Left ventricle myocardium superior (tissue), 1 donor: ENCODE measurements around the gene ZNRF4. TPM values are rescaled to one million over a fixed set of nuclear protein-coding genes. Genes with fewer than 3 reads are reported as not detected.
"Not testable (repeated sequence)": the region's sequence is repeated elsewhere in the genome, so short reads cannot be mapped to it uniquely, and the experiment has no call there.

Experiments used
- ATAC-seq: fragments of 200-7000 bp; cut with Tn5 transposase; one replicate; pipeline ENCODE4 v1.9.1; 2020; ENCODE audit warnings: mild to moderate bottlenecking, moderate library complexity
- DNase-seq: peaks from one replicate; pipeline ENCODE4 v3.0.0-alpha.2; 2020
- intact Hi-C: fragments of 100-400 bp; cut with micrococcal nuclease; formaldehyde crosslinking; loops from one replicate; pipeline ENCODE4 v1.11.0; 2022
- total RNA-seq: library from RNA; stranded (reverse); fragmentation: NEBNext Ultra II Directional; extraction: Animal tissue kit (Norgen Biotek cat#: 25700); gene quantifications from one replicate; pipeline ENCODE4 v1.2.1, GENCODE V29; 2021
- donor health status: DM: no; HTN: yes; CAD: no; lungs with severe emphysema.

Gene ZNRF4
- total RNA-seq, 1 donor from 2014 or later, result not detected

DNA sequence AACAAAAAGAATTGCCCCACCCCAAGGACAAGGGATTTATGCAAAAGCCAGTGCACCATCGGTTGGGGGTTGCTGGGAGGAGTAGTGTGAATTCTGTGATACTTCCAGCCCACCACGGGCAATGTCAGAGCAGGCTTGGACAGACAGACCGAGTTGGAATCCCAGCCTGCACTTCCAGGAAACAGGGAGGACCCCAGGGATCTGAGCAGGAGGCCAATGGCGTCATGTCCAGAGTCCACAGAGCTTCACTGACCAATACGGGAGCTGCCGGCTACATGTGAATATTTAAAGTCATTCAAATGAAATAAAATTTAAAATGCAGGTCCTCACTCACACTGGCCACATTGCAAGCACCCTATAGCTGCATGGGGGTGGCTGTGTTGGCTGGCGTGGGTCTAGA lies 10.9 kb downstream of the ZNRF4 start:
- DNase-seq, result peak; percentile 51
- intact Hi-C loops, result no loop called here
- ATAC-seq, result peak; percentile 91

DNA sequence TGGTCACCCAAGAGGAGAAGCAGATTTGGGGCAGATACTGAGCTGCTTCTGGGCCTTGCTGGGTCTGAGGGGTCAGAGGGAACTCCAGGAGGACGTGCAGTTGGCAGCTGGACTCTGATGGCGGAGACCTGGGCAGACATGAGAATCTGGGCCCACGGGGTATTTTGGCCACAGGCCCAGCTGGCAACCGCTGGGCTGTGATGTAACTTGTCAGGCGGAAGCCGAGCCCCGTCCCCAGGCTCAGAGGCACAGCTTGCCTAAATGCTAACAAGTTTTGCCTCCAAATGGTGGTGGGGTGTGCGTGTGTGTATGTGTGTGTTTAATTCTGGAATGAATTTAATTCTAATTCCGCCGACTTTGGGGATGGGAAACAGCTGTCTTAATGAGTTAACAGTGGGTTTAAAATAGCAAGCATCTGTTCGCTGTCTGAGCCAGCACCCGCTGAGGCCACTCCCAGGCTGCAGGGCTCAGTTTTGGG lies 11.6 kb downstream of the ZNRF4 start:
- ATAC-seq (peak; percentile 82), DNase-seq (peak; percentile 65)
- intact Hi-C loops, result no loop called here

DNA sequence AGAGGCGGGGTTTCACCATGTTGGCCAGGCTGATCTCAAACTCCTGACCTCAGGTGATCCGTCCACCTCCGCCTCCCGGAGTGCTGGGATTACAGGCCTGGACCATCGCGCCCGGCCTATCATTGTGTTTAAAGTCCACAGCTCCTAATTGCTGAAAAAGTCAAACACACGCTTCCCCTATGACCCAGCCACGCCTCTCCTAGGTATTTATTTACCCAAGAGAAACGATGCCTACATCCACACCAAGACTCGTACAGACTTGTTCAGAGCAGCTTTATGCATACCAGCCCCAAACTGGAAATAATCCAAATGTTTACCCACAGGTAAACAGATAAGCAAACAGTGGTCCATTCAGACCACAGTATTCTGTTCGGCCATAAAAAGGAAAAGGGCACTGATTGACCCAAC lies 15.1 kb downstream of the ZNRF4 start:
- DNase-seq (no peak), ATAC-seq (no peak)
- intact Hi-C loops, result no loop called here

DNA sequence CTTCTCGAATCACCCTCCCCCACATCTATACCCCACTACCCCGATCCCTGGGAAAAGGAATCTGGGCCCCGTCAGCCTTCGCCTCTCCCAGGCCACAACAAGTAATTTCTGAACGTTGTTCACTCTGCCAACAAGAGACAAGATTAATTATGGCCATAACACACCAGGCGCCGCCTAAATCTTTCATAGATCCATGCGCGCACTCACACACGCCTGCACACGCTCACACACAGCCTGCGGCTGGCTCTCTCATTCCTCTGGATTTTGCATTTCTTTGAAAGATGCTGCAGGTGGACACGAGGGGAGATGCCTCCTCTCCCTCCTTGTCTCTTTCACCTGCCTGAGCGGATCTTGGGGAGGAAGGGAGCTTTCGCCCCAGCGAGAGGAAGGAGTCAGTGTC lies 17.1 kb downstream of the ZNRF4 start:
- ATAC-seq (no peak), DNase-seq (no peak)
- intact Hi-C loops, result no loop called here

DNA sequence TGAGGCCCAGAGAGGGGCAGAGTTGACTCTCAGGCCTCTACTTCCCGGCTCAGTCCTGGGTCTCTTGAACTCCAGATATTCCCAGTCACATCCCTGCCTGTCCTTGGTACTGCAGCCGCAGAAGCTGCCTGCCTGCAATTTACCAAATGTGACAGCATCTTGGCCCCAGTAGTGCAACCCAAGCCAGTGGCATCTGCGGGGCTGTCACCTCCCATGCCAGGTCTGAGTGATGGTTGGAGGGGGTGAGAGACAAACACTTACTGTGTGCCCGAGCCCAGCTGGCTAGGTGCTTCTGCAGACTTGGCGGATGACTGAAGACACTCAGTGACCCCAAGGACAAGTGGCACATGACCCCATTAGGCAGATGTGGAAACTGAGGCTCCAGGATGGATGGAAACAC lies 18.4 kb downstream of the ZNRF4 start:
- no peak for ATAC-seq
- no peak for DNase-seq
- intact Hi-C loops, result no loop called here

DNA sequence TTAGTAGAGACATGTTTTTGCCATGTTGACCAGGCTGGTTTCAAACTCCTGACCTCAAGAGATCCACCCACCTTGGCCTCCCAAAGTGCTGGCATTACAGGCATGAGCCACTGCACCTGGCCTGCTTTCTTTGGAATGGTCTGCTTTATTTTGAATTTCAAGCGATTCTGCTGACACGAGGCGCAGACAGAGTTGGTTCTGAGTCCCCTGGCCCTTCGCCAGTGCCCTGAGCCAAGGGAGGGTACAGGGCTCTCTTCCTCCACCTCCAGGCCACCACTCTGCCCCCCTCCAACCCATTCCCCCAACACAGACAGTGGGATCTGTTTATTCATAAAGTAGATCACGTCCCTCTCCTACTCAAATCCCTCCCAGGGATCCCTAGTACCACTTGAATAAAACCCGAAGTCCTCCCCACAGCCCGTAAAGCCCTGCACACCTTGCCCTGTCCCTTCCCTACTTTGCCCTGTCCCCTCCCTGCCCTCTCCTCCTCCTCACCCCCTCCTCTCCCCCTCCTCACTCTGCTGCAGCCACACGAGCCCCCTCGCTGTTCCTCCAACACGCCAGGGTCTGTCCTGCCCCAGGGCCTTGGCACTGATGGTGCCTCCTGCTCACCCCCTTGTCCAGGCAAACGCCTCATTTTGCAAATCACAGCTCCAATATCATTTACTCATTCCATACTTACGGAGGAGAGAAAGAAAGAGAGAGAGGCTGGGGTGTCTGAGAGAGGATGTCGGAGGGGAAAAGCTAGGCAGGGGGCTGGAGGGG lies 22.4 kb downstream of the ZNRF4 start:
- intact Hi-C loops, result no loop called here
- ATAC-seq (no peak), DNase-seq (no peak)

DNA sequence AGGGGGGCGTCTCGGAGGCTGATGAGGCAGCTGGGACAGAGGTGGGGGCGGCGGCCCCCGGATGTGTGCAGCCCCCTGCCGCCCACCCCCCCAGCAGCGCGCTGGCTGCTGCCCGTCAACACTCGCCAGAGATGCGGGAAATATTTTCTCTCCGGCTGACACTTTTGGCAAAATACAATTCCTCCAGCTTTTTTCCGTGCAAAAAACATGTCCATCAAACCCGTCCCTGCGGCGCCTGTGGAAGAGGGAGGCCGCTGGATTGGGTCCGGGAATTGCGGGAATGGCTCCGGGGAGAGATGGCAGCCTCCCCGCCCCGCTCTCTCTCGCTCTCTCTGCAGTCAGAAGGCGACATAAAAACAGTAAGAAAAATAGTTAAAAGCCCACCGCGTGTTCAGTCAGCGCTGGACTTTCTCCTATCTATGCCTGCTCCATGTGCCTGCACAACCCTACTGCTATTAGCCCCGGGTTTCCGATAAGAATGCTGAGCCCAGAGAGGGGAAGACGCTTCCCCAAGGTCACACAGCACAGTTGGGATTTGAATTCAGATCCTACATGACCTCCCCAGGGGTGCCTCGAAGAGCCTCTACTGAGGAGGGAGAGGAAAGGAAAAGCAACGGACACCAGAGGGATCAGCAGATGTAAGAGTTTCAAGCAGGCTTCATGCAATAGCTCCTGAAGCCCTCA lies 23.2 kb downstream of the ZNRF4 start:
- intact Hi-C loops, result no loop called here
- ATAC-seq, result no peak
- DNase-seq, result no peak

DNA sequence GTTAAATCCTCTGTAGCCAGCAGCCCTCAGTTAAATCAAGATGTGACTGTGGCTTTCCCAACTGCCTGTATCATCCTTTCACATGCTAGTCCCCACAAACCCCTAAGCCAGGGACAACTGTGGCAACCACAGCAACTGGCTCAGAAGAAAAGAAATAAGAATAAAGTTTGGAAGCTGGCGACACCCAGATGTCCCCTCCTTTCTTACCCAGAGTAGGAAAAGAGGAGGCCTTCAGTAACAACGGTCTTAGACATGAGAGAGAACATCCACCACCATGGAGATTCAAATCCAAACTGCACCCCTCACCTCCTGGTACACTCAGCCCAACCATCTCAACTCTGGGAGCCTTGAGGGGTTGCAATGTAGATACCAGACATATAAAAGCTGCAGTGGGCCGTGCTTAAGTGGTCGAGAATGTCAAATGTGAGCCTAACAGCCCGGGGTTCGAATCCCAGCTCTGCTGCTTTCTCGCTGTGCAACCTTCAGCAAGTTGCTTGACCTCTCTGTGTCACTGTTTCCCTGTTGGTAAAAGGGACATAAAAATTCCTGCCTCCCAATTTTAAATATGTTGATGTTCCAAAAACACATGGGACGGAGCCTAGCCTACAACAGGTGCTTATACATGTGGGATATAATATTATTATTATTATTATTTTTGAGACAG lies 23.8 kb downstream of the ZNRF4 start:
- intact Hi-C loops, result no loop called here
- no peak for ATAC-seq
- DNase-seq, result no peak

DNA sequence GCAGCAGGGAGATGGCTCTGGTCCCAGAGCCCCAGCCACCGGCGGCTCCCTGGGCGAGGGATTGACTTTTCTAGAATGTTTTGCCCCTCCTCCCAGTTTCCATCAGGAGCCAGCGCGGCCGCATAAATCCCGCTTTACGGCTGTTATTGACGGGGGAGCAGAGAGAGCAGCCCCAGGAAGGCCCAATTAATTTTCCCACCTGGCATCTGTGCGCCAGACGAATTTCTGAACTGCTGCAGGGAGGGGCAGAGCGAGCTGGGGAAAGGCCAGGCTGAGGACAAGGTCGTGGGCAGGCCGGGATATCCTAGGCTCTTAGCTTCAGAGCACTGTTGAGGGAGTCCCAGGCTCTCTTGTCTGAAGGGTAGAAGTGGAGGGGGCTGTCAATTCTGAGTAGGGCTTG lies 24.7 kb downstream of the ZNRF4 start:
- no peak for DNase-seq
- intact Hi-C loops, result no loop called here
- ATAC-seq, result no peak

DNA sequence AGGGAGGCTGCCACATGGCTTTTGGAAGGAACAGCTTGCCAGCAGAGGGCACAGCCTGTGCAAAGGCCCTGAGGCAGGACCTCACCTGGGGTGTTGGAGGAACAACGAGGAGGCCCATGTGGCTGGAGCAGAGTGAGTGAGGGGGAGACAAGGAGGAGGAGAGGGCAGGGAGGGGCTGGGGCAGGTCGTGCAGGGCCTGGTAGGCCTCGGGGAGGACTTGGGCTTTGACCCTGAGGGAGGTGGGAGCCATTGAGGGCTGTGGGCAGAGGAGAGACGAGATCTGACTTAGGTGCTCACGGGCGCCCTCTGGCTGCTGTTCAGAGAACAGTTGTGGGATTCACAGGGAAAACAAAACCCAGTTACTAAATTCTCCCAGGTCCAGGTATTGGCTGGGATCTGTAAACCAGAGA lies 25.2 kb downstream of the ZNRF4 start:
- DNase-seq, result peak; percentile 42
- ATAC-seq, result no peak
- intact Hi-C loops, result no loop called here

DNA sequence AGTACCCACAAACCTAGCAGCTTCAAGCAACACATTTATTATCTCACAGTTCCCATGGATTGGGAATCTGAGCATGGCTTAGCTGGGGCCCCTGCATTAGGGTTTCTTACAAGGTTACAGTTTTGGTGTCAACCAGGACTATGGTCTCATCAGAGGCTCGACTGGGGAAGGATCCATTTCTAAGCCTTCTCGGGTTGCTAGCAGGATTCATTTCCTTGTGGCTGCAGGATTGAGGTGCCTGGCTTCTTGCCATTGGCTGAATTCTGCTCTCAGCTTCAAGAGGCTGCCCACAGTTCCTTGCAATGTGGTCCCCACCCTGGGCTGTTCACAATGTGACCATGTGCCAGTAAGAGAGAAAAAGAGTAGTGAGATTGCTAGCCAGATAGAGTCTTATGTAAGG lies 26.7 kb downstream of the ZNRF4 start:
- ATAC-seq, result no peak
- intact Hi-C loops, result no loop called here
- DNase-seq, result no peak

DNA sequence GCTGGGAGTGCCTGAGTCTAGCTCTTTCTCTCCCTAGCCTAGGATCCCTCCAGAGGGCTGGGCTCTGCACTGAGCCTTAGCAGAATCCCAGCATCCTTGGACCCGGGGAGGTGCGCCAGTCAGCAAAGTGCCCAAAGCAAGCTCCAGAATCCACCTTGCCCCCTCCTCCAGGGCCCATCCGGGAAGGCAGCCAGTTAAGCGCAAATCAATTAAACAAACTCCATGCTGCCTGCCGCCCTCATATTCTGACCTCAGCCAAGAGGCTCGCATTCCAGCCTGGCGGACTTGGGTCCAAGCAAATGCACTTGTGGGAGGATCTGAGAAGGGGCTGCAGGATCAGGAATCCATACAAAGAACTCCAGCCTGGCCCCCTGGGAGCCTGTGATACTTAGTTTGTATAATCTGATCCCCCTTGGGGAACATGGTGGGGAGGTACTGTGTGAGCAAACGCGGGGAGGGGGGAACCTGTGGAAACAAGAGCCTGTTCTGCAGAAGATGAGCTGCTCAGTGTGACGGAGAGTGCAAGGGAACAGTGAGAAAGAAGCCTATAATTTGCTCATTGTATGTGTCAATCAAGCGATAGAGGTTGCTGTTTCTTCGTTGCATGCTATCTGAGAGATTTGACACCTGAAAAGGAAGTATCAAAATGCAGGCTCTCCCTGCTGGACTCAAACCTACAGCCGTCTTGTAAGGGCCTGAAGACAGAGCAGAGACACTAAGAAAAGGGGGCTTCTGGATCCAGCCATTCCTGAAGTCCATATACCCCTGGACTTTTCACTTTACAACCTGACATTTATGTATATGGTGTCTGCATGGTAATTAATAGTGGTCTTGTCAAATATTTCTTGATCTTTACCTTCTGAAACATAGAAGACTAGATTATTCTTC lies 29.4 kb downstream of the ZNRF4 start:
- intact Hi-C loops, result no loop called here
- ATAC-seq (no peak), DNase-seq (no peak)

DNA sequence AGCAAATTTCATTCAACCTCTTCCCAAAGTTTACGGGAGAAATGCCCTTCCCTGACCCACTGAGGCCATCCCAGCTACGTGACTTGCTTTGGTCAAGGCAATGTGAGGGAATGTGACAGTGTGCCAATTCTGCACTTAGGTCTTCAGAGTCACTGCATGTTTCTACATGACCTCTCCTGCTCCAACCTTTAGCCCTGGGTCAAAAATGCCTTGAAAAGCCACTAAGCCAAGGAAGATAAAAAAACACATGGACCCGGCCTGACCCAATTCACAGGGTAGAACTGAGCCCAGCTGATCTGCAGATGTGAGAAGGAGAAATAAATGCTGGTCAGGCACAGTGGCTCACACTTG lies 30.0 kb downstream of the ZNRF4 start:
- intact Hi-C loops, result no loop called here
- ATAC-seq, result no peak
- no peak for DNase-seq

DNA sequence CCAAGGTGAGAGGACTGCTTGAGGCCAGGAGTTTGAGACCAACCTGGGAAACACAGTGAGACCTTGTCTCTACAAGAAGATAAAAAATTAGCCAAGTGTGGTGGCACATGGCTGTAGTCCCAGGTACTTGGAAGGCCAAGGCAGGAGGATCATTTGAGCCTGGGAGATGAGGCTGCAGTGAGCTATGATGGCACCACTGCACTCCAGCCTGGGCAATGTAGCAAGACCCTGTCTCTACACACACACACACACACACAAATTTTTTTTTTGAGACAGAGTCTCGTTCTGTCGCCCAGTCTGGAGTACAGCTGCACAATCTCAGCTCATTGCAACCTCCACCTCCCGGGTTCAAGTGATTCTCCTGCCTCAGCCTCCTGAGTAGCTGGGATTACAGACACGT lies 30.4 kb downstream of the ZNRF4 start:
- DNase-seq, ATAC-seq, intact Hi-C loops: not testable (repeated sequence)

DNA sequence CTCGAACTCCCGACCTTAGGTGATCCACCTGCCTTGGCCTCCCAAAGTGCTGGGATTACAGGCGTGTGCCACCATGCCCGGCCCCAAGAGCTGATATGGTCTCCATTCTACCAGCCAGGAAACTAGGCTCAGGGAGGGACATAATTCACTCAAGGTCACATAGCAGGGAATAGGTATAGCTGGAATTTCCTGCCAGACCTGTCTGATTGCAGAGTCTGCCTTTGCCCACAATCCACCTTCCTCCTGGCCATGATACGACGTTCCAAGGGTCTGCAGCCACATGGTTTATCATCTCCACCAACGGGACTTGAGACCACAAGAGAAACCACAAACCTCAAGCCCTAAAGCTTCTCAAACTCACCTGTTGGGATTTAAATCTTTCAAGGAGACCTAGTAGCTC lies 32.0 kb downstream of the ZNRF4 start:
- ATAC-seq (no peak), DNase-seq (no peak)
- intact Hi-C loops, result no loop called here

DNA sequence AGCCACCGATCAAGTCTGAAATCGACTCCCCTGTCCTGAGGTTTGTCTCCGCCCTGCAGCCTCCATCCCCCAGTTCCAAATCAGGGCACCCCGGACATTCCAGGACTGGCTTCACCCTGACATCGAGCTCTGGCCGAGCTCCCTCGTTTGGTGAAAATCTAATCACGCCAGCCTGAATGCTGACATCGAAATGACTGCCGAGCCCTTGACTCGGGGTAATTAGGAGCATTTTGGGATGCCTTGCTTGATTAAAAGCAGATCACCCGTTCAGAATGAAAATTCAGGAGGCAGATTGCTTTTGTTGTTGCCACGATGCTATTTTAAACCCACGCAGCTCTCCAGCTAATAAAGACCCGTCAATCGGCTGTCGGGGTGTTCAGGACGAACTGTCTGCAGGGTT lies 34.3 kb downstream of the ZNRF4 start:
- DNase-seq, result no peak
- intact Hi-C loops, result no loop called here

DNA sequence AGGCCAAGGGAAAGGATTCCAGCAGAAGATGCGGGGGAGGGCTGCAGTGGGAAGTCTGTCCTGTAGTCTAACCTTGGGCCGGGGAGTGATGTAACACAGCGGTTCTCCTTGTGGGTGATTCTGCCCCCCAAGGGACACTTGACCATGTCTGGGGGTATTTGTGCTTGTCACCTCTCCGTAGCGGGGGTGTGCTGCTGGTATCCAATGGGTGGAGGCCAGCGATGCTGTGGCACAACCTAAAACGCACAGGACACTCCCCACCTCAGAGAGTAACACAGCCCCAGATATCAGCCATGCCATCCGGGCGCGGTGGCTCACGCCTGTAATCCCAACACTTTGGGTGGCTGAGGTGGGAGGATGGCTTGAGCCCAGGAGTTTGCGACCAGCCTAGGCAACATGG lies 36.3 kb downstream of the ZNRF4 start:
- DNase-seq (no peak), ATAC-seq (no peak)
- intact Hi-C loops, result no loop called here

More for the DNA sequence above, 34.3 kb downstream of the ZNRF4 start:
- ATAC-seq, result no peak

DNA sequence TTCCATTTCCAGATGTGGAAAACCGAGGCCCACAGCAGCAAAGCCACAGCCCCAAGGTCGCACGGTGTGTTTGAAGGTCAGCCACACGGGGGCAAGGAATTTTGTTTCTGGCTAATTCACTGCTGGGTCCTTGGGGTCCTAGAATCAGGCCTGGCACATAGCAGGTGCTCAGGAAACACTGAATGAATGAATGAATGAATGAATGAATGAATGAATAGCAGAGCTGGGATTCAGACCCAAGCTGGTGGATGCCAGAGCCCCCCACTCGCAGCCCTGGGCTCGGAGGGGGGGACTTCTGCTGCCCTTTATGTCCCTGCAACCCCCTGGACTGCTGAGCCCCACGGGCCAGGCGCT lies 37.0 kb downstream of the ZNRF4 start:
- ATAC-seq, result no peak

DNA sequence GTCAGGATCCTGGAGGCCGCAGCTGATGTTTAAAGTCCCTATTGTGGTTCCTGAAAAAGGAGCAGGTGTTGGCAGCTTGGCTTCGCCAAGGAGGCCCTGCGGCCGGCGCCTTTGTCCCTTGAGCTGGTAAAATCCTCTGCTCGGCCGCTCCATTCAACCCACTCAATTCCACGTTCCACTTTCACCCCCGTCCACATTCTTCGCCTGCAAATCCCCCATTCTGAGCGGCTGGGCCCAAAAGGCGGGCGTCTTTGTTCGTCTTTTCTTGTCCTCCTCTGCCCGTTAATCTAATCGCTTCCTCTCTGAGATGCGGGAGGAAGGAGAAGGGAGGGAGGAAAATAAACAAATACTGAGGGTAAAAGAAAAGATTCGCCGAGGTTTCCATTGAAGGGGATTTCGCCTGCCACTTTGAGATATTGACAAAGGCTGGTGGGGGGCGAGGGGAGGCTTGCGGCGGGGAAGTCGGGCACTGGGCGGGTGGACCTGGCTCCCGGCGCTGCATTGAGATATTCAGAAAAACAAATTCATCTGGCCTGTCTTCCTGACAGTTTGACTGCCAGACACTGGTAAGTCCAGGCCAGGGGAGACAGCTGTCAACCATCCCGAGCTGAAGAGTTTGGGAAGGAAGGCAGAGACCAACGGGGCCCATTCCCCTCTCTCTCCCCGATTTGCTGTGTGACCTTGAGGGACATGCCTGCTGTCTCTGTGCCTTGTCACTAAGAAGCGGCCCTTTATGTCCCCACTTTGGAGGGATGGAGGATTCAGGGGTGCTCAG lies 37.6 kb downstream of the ZNRF4 start:
- no peak for DNase-seq
- intact Hi-C loops, result no loop called here
- no peak for ATAC-seq

More for the DNA sequence above, 37.0 kb downstream of the ZNRF4 start:
- intact Hi-C loops, result no loop called here
- no peak for DNase-seq
